Placental pericyte (primary cell): ENCODE results near the gene APOE. TPM values are rescaled to one million over a fixed set of nuclear protein-coding genes. Genes with fewer than 3 reads are reported as not detected.

Experiments used
- total RNA-seq: library from RNA; depleted of rRNA; stranded (reverse); fragments of >200 nt; gene quantifications from 2 replicates; pipeline ENCODE4 v1.2.3, GENCODE V29; 2012

The APOE gene
- total RNA-seq, result 5.9 and 18.4 TPM in 2 replicates

DNA sequence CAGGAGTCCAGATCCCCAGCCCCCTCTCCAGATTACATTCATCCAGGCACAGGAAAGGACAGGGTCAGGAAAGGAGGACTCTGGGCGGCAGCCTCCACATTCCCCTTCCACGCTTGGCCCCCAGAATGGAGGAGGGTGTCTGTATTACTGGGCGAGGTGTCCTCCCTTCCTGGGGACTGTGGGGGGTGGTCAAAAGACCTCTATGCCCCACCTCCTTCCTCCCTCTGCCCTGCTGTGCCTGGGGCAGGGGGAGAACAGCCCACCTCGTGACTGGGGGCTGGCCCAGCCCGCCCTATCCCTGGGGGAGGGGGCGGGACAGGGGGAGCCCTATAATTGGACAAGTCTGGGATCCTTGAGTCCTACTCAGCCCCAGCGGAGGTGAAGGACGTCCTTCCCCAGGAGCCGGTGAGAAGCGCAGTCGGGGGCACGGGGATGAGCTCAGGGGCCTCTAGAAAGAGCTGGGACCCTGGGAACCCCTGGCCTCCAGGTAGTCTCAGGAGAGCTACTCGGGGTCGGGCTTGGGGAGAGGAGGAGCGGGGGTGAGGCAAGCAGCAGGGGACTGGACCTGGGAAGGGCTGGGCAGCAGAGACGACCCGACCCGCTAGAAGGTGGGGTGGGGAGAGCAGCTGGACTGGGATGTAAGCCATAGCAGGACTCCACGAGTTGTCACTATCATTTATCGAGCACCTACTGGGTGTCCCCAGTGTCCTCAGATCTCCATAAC, at the start of gene APOE:
Gene APOE (plus strand): TSS at position 360 of the 724 bp plus-strand sequence. CDS start 829 bp downstream, outside the sequence.

DNA sequence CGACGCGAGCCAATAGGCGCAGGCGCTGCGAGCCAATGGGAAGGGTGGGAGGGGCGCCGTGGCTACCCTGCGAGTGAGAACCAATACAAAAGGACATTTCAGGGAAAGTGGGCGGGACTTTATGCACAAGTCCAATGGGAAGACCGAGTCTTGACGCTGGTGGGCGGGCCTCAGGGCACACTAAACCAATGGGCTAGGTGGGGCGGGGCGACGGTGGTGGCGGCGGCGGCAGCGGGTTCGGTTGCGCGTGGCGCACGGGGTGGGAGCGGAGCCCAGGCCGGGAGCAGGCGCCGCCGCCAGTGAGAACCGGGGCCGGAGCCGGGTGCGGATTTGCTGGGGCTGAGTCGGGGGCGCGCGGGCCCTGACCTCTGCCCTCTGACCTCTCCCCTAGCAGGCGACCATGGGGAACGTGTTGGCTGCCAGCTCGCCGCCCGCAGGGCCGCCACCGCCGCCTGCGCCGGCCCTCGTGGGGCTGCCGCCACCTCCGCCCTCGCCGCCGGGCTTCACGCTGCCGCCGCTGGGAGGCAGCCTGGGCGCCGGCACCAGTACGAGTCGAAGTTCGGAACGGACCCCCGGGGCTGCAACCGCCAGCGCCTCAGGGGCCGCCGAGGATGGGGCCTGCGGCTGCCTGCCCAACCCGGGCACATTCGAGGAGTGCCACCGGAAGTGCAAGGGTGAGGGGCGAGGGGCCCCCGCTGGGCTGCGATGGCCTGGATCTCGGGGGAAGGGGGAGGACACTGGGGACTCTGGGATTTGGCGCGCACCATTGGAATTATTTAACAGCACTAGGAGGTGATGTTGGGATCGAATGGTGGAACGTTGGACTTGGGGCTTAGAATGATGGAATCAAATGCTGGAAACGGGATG, 14.3 kb upstream of the APOE start, which contains the start of gene TOMM40:
Gene TOMM40 (plus strand): TSS at position 239 of the 867 bp plus-strand sequence. CDS start 162 bp downstream, at position 401.

DNA sequence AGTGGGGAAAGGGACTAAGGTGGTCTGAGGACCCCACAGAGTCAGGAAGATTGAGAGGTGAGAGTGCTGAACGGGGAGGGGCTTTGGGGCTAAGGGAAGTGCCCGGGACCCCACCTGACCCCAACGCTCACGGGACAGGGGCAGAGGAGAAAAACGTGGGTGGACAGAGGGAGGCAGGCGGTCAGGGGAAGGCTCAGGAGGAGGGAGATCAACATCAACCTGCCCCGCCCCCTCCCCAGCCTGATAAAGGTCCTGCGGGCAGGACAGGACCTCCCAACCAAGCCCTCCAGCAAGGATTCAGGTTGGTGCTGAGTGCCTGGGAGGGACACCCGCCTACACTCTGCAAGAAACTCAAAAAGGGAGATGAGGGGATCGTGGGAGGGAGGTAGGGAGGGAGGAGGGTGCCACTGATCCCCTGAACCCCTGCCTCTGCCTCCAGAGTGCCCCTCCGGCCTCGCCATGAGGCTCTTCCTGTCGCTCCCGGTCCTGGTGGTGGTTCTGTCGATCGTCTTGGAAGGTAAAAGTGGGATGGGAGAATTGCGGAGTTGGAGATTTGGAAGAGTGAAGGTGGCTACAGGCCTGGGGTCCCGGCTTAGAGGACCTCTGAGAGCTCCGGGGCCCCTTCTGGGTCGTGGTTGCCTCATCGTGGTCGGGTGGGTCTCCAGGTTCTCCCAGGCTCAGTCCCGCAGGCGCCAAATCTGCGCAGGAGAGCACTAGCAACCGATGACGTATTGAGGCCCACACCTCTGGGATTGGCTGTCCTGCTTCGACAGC, 9.0 kb downstream of the APOE start, which contains the start of gene APOC1:
Gene APOC1 (plus strand): TSS at position 176 of the 774 bp plus-strand sequence. CDS start 284 bp downstream, at position 460.

DNA sequence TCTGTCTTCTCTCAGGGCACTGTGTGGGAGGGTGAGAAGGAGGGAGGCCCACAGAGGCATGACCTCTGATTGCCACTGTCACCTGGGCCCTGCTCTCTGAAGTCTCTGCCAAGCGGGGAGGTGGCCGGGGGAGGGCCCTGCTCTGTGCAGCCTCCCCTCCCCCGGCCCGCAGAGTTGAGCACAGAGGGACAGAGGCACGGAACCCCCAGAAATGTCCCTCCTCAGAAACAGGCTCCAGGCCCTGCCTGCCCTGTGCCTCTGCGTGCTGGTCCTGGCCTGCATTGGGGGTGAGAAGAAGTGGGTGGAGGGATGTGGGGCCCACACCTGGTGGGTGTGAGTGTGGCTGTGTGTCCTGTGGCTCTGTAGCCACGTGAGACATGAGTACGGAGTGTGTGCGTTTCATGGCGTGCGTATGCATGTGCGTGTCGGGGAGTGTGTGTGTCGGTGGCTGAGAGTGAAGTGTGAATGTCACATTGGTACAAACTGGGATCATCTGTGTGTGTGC, 36.5 kb downstream of the APOE start, which contains the start of gene APOC4:
Gene APOC4 (plus strand): TSS at position 171 of the 505 bp plus-strand sequence. CDS start 41 bp downstream, at position 212.

DNA sequence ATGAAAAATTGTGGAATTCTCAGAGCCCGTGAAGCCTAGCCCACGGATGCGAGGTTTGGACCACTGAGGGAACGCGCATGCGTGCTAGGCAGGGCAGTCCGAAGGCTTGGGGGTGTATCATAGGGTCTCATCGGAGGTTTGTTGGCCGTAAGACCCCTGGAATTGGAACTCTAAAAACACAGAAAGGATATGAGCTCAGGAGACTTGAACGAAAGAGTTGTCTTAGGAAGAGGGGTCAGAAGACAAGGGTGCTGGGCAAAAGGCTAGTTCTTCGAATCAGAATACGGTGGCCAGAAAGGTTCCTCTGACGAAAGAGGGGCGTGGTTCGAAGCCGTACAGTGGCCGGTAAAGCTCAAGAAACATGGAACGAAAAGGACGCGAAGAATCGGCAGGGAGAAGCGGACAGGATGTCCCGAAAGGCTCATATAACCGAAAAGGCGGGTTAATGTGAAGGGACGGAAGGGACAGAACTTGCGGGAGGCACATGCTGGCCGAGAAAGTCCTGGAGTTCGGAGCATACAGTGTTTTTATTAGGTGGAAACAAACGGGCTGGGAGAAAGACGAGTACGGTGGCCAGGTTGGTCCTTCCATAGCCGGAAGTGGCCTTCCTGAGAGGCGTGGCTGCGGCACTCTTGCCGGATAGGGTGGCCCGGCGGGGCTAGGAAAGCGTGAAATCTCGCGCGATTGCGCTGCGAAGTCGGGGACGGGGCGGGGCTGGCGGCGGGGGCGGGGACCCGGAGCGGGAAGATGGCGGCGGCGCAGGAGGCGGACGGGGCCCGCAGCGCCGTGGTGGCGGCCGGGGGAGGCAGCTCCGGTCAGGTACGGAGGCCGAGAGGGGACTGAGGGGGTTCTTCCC, 49.3 kb downstream of the APOE start, which contains the start of gene CLPTM1:
Gene CLPTM1 (plus strand): TSS at position 732 of the 856 bp plus-strand sequence. CDS start 16 bp downstream, at position 748.

Other genes with a start within 250 kb of the APOE start
- gene CEACAM19, start 234.3 kb upstream of the APOE start, total RNA-seq, result 1.3 and 2.6 TPM in 2 replicates
- gene CEACAM16, start 206.6 kb upstream of the APOE start, total RNA-seq, result under 0.01 TPM in 1 of 2 replicates, not detected in the other
- 15.3 TPM in 2 replicates for gene BCL3, start 157.1 kb upstream of the APOE start, total RNA-seq
- 0.57 TPM in 1 of 2 replicates, not detected in the other for gene CBLC, start 127.9 kb upstream of the APOE start, total RNA-seq
- gene BCAM, start 96.7 kb upstream of the APOE start, total RNA-seq, result 6.1 and 7.4 TPM in 2 replicates
- 127 and 152 TPM in 2 replicates for gene NECTIN2, start 59.5 kb upstream of the APOE start, total RNA-seq
- 65.9 and 144 TPM in 2 replicates for gene TOMM40, start 14.5 kb upstream of the APOE start, total RNA-seq
- gene APOC1, start 8.8 kb downstream of the APOE start, total RNA-seq, result 0.57 and 4.4 TPM in 2 replicates
- gene APOC4, start 36.4 kb downstream of the APOE start, total RNA-seq, result not detected in 2 replicates
- gene APOC2, start 40.3 kb downstream of the APOE start, total RNA-seq, result not detected in 2 replicates
- 56.9 and 71.7 TPM in 2 replicates for gene CLPTM1, start 49.6 kb downstream of the APOE start, total RNA-seq
- 18.9 and 27.4 TPM in 2 replicates for gene RELB, start 95.7 kb downstream of the APOE start, total RNA-seq
- 27.1 and 30.1 TPM in 2 replicates for gene CLASRP, start 133.2 kb downstream of the APOE start, total RNA-seq
- 0.57 TPM in 1 of 2 replicates, not detected in the other for gene ZNF296, start 170.7 kb downstream of the APOE start, total RNA-seq
- 15.1 and 34.5 TPM in 2 replicates for gene GEMIN7, start 173.5 kb downstream of the APOE start, total RNA-seq
- 40.3 and 47.5 TPM in 2 replicates for gene PPP1R37, start 187.4 kb downstream of the APOE start, total RNA-seq